ENCODE results near the gene SMAD2.
"Not testable (repeated sequence)": the region's sequence is repeated elsewhere in the genome, so short reads cannot be mapped to it uniquely, and the experiment has no call there.

The SMAD2 gene

DNA sequence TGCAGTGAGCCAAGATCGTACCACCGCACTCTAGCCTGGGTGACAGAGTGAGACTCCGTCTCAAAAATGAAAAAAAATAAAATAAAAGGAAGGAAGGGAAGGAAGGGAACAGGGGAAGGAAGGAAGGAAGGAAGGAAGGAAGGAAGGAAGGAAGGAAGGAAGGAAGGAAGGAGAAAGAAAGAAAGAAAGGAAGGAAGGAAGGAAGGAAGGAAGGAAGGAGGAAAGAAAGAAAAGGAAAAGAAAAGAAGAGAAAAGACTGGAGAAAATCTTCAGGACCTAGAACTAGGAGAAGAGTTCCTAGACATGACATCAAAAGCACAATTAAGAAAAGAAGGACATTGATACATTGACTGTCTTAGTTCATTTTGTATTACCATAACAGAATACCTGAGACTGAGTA, 163.3 kb downstream of the SMAD2 start:
- H3K9me3 Mint-ChIP-seq; H3K36me3 Mint-ChIP-seq (ENCODE audit: low read depth): not testable (repeated sequence)

More for the DNA sequence above, 163.3 kb downstream of the SMAD2 start:
- DNase-seq, H3K4me3 Mint-ChIP-seq, H3K4me1 Mint-ChIP-seq, ATAC-seq, H3K27ac Mint-ChIP-seq: not testable (repeated sequence)
- H3K27me3 Mint-ChIP-seq: peaks cover 10% of the 10 kb centered on the region

Data from activated naive CD8-positive, alpha-beta T cell treated with anti-CD3 and anti-CD28 coated beads, Interleukin-2, amount 50 U/mL, for 24 hours (primary cell).